Measurements from ENCODE around the gene C1QTNF9.
"Not testable (repeated sequence)": the region's sequence is repeated elsewhere in the genome, so short reads cannot be mapped to it uniquely, and the experiment has no call there.

The C1QTNF9 gene

DNA sequence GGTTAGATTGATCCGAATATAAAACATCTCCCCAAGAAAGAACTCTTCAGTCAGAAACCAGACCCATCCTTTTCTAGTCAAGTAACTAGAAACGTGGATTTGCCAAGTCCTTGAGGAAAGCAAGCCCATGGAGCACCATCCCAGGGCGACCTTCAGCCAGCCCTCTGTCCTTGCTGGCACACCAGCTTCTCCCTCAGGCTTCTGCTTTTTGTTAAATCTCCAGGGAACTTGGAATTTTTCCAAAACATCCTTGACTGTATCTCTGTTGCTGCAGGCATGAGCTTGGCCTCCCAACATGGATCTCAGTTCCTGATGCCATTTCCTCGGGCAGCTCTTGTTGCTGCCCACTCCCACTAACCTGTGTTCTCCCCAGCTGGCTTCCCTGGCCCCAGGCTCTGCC, 27.1 kb upstream of the C1QTNF9 start:
- DNase-seq, result no peak

DNA sequence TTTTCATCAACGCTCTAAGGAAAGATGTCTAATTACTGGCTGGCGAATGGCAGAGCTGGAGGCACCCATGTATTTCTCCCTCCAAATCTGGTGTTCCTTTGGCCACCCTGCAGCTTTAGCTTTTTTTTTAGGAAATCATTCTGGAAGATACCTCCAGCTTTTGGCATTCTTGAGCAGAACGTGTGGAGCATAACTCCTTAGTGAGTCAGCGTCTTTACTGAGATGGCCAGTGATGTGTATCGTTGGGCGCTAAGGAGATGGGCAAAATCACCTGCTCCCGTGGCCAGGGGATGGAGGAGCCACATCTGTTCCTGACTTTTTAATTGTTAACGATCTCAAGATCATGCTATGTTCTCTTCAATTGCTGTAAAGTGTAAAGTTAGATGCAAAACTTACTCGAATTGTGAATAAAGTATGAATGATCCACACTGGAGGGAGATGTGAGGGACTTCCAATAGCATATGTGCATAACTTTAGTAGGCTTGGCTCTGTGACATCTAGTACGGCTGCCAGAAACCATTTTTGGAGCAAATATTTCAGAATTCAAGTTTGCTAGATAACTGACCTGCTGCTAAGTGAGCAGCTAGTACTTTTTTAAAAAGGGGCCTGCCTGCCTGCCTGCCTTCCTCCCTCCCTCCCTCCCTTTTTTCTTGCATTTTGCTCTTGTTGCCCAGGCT, 24.4 kb upstream of the C1QTNF9 start:
- DNase-seq, result no peak

DNA sequence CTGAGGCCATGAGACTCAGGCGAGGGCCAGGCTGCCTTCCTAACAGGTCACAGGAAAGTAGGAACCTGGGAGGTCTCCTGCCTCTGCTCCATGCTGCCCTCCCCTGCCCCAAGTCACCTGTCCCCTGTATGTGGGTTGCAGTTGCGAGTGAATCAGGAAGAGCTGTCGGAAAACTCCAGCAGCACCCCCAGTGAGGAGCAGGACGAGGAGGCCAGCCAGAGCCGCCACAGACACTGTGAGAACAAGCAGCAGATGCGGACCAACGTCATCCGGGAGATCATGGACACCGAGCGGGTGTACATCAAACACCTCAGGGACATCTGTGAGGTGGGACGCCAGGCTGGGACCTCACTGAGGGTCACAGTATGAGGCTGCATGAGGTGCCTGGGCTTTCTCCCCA, 22.8 kb upstream of the C1QTNF9 start:
- DNase-seq, result no peak

DNA sequence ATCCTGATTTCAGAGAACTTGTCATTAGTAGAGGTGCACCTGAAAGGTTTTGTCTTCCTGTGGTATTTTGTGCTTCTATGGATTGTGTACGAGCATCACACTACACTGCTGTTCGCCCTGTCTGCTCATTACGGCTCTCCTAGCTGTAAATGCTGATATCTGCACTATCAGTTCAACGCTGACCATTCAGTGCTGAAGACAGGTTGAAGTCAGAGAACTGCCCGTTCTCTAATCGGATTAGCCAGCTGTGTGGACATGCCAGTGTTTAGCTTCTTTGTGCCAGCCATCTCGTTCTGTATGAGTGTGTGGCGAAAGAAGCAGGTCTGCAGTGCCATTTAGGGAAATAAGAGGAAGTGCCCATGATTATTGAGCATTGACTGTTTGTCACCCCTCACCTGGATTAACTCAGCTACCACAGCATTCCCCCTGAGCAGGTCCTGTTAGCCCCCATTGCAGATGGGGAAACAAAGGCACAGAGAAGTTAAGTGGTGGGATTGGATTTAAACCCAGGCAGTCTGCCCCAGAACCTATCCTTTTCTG, 21.6 kb upstream of the C1QTNF9 start:
- no peak for DNase-seq

DNA sequence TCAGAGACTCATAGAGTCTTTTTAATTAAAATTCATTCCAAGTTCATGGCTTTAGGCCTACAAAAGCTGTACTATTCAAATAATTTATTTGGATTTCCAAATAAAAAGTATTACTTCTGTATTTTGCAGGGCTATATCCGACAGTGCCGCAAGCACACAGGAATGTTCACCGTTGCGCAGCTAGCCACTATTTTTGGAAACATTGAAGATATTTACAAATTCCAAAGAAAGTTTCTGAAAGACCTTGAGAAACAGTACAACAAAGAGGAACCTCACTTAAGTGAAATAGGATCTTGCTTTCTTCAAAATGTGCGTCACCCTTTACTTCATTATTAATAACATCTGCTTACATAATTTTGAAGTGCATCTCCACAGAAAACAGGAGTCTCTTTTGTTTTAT, 20.5 kb upstream of the C1QTNF9 start:
- DNase-seq, result no peak

DNA sequence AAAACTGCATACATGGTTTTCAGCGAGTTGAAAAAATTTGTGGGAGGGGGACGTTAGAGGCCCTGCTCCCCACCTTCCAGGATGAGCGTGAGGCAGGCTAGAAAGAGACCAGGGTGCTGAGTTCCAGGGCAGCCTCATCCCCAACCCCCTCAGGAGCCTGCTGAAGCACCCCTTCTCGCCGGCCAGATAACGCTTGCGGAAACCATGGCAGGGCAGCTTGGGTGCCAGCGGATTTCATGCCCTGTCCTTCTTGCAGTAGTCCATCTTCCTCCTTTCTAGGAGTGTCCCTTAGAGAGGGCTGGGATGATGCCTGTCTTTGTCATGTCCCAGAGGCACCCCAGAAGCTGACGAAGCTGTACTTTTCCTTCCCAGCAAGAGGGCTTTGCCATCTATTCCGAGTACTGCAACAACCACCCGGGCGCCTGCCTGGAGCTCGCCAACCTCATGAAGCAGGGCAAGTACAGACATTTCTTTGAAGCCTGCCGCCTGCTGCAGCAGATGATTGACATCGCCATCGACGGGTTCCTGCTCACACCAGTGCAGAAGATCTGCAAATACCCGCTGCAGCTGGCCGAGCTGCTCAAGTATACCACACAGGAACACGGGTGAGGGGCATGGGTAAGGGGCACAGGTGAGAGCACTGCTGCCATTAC, 19.0 kb upstream of the C1QTNF9 start:
- no peak for DNase-seq

DNA sequence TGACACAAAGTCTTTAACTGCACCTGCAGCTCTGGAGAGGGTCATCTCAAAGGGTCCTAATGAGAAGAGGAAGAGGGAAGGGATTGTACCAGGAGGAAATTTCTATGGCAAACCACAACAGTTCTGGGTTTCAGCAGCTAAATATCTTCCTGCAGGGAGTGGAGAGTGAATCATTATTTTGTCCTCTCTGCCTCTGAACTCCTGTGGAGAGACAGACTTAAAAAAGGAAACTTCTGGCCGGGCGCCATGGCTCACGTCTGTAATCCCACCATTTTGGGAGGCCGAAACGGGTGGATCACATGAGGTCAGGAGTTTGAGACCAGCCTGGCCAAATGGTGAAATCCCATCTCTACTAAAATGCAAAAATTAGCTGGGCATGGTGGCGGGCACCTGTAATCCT, 16.9 kb upstream of the C1QTNF9 start:
- no peak for DNase-seq

DNA sequence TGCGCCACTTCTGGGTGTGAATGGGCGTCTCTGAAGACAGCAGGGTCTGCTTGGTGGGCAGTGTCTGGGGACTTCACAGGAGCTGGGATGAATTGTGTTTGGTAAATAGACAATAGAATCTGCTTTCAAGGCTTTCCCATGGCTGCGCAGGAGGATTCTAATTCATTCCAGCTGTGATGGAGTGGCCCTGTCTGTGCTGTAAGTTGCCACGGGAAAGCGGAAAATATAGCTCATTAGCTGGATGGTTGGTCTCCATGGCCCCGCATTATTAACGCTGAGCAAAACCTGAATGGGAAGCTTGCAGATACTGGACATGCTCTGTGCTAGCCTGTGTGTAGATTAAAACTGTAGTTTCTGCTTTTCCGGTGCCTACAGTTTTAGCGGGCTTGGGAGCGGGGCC, 15.6 kb upstream of the C1QTNF9 start:
- DNase-seq, result no peak

DNA sequence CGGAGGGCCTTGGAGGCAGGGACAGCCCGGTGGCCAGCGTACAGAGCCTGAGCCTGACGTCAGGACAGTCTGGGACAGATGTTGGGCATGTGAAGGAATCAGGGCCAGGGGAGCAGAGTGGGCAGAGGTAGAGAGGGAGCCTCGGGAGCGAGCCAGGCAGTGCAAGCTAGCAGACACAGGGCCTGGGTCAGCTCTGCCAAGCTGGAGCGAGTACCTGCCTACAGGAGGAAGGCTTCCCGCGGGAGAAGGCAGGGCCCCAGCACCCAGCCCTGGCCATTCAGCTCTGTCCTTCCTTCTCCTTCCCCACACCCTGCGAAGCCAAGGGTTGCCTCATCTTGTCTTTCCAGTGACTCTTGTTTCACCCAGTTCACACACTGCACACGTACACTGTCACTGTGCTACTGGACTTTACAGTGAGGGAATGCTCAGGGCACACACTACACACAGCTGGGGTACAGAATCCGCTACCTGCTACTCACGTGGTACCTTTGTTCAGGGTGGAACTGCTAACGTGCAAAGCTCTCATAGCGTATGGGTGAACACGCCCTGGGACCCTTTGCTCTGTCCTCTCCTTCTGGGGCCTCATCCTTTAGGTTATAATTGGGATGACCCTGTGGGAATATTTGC, 9.8 kb upstream of the C1QTNF9 start:
- no peak for DNase-seq

DNA sequence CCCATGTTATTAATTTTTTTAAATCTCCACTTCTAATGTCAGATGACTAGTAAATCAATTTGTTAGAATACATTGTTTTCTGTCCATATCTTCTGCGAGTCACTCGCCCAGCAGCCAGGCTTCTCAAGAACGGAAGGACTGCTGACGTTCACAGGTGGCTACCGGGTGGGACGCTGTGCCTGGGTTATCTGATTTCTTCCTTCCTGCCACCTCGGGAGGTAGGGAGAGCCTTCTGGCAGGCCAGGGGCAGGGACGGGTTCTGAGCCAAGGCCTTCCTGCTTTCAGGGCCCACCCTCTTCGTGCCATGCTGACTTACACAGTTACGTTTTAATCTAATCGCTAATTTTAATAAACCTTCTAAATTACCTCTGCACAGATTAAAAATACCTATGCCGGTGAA, 7.9 kb upstream of the C1QTNF9 start:
- no peak for DNase-seq

DNA sequence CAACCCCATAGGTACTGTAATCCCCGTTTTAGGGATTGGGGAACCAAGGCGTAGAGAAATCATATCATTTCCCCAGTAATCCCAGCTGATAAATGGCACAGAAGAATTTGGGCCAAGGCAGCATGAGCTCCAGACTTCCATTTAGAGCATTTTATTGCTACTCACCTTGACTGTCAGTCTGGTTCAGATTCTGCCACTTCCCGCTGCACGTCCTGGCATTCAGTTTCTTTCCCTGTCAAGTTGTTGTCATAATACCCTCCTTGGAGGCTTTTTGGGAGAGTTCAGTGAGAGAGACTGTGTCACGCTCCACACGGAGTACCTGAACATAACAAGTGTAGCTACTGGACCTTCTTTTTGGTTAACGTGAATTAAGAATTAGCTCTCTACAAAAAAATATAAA, 7.5 kb upstream of the C1QTNF9 start:
- DNase-seq, result no peak

DNA sequence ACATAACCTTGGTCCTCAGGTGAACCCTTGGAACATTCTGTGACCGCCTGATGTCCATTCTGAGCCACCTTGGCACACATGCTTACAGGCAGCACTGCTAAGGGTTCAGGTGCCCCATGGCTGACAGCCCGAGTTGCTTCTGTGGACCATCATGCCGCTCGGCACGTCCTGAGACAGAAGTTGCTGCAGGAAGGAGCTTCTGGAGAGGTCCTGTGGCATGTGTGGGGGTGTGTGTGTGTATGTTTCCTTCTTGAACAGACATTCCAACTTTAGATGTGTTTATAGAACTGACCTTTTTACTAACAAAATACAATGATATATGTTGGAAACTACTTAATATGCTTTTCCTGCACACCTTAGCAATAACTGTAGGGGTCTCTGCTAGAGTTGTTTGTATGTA, 4.8 kb upstream of the C1QTNF9 start:
- no peak for DNase-seq

DNA sequence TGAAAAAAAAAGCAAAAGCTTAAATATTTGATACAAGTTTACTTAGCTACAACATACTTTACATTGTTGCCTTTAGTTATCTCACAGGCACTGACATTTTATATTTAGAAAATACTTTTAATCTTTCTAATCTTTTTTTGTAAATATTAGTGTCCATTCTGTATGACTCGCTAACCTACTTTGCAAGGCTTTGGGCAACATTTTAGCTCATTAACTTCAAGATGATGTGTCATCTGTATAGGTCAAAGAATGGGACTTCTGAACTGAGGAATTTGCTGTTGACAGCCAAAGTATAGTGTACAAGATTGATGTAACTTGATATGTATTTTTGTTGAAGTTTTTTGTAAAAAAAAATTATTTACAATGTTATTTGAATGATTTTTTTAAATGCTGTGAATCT, 2.7 kb upstream of the C1QTNF9 start:
- DNase-seq, result no peak

DNA sequence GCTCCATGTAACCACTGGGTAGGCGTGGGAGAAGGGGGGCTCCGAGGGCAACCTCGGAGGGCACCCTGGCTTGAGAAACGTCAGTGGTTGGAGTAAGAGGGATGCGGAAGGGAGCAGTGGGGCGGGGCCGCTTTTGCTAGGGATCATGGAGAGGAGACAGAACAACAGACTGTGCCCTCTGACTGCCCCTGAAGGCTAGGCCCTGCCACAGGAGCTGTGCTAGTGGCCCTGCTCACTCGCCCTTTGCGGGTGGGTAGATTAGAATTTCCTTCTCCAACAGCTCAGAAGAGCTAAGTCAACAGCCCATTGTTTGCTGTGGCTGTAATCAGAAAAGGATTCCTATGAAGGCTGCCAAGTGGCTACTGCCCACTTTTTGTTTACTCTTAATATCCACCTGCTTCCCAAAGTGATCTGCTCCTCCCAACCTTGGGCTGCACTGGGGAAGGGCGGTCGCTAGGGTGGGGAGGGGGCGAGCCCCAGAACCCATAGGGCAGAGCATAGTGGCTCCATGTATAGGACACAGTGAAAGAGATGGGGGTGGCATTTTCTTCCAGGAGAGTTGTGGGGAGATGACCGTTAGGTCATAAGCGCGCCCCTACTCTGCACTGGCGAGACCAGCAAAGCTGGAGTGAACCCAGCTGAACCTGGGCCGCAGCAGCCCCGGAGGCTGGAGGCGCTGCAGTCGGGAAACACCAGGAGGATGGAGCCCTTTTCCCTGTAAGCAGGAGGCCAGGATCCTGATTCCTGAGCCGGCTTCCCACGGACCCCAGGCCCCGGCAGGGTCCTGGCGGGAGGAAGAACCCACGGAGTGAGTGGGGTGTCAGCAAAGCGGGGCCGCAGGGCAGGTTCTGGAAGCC, 1.9 kb upstream of the C1QTNF9 start:
- no peak for DNase-seq

DNA sequence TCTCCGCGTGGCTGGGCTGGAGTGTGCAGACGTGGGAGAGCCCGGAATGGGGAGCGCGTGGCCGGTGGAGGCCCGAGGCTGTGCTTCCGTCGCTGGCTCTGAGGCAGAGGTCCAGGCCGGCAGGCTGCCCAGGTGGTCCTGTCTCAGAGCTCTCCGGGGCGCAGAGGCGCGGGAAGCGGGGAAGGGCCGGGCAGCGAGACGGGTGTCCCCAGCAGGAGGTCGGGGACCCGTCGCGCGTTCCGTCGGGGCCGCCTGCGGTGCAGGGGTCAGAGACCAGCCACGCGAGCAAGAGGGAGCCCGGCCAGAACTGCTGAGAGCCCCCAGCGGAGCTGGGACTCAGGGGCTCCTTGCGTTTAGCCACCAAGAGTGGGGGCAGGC, 1.3 kb upstream of the C1QTNF9 start:
- no peak for DNase-seq

DNA sequence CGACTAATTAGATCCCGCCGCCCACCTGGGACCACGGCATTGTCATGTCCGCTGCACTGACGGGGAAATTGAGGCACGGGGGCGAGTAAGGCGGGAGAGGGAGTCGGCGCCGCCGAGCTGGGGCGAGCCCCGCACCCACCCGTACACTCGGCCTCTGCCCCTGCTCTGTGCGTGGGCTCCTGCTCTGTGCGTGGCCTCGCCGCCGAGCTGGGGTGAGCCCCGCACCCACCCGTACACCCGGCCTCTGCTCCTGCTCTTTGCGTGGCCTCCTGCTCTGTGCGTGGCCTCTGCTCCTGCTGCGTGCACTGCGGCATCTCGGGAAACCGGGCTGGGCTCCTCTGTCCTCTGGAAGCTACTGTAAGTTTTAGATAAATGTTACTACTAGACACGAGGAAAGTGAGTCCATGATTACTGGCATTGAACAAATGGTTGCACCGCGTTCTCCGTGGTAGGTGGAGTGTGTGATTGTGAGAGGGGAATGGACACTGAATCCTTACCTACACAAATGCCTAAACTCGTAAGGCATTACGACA, 826 bp upstream of the C1QTNF9 start:
- no peak for DNase-seq

DNA sequence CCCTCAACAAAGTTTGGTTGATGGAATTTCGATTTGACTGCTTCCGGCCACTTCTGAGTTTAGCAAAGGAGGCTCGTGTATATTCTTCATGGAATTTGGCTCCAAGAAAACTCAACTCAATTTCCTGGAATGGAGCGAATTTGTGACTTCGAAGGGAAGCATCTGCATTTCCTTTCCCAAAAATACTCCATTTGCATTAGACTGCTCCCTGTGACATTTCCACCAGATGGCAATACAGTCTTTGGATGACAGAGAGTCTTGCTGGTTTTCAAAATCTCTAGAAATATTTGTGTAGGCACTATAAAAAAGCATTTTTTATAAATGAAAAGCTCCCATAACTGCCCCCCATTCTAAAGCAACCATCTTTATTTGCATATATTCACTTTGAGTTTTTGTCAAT, 4.1 kb downstream of the C1QTNF9 start:
- no peak for DNase-seq

DNA sequence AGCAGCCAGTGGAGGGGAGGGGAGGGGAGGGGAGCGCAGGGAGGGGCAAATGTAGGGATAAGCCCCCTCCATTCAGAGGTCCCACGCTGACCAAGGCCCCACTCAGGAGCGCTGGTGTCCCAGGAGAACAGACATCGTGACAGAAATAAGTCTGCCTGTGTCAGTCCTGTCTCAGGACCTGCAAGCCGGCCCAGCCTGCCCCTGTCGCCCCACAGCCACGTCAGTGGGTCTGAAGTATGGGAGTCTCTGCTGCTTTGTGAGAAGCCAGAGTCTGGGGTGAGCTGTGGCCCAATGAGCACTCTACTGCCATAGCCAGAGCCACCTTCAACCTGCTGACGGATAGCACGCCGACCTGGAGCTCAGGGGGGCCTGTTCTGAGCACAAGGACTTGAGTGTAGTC, 8.5 kb downstream of the C1QTNF9 start:
- not testable (repeated sequence) for DNase-seq

DNA sequence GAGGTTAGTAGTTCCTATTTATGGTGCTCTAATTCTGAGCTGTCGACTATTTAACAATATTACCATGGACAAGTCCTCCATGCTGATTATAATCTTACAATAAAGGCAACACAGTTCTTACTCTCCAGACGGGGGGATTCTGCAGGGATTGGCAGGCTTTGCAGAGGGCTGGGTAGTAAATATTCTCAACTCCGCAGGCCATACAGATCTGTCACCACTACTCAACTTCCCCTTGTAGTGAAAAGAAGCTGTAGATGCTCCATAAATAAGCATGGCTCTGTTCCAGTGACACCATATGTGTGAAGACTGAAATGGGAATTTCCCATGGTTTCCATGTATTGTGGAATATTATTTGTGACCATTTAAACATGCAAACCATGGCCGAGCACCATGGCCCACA, 9.5 kb downstream of the C1QTNF9 start:
- DNase-seq, result not testable (repeated sequence)

DNA sequence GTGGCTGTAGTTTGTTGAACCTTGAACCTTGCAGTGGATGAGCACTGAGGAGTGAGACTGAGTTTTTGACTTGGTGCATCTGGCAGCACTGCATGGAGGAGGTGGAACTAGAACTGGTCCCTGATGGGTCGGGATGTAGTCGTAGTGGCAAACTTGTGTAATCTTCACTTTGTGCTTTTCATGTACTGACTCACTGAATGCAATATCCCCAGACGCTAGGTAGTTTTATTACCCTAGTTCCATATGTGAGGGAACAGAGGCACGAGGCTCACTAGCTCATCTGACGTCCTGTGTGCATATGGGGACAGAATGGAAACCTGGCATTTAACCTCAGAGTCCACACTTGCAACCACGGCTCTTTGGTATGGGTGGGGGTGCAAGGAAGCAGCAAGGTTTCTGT, 10.3 kb downstream of the C1QTNF9 start:
- not testable (repeated sequence) for DNase-seq

DNA sequence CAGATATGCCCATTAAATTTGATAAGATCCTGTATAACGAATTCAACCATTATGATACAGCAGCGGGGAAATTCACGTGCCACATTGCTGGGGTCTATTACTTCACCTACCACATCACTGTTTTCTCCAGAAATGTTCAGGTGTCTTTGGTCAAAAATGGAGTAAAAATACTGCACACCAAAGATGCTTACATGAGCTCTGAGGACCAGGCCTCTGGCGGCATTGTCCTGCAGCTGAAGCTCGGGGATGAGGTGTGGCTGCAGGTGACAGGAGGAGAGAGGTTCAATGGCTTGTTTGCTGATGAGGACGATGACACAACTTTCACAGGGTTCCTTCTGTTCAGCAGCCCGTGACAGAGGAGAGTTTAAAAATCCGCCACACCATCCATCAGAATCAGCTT, 12.0 kb downstream of the C1QTNF9 start:
- DNase-seq, result not testable (repeated sequence)

DNA sequence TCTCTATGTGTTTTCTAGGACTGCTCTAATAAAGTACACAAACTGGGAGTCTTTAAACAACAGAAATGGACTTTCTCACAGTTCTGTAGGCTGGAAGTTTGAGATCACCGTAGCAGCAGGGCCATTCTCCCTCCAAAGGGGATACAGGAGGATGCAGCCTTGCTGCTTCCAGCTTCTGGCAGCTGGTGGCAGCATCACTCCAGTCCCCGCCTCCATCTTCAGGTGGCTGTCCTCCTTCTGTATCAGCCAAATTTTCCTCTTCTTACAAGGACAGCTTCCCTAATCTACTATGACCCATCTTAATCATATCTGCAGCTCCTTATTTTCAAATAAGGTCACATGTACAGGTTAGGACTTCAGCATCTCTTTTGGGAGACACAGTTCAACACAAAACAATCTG, 13.1 kb downstream of the C1QTNF9 start:
- DNase-seq, result not testable (repeated sequence)
